Ovary (tissue), 9 donors: ENCODE data around the gene MDP1. TPM values are rescaled to one million over a fixed set of nuclear protein-coding genes. Genes with fewer than 3 reads are reported as not detected.

ENCODE experiments used
- DNase-seq, 5 donors: peaks; one replicate each; pipeline ENCODE4 v3.0.0-alpha.2; 2019 to 2020
- H3K27ac ChIP-seq, 2 donors: fragments of 200-600 bp; one replicate each; pipeline versions ENCODE4 v1.5.1 to v1.8.0; 2019 to 2022
- H3K27me3 ChIP-seq: fragments of 200-600 bp; one replicate; pipeline ENCODE4 v1.8.0; 2022
- H3K36me3 ChIP-seq: fragments of 200-600 bp; sonication (generic); one replicate; pipeline ENCODE4 v1.5.1; 2019
- H3K4me1 ChIP-seq: one replicate; pipeline ENCODE4 v1.8.1; 2013; ENCODE audit warnings: mild to moderate bottlenecking, moderate library complexity; ENCODE audit not compliant: insufficient read depth
- H3K4me3 ChIP-seq: fragments of 200-600 bp; sonication (generic); one replicate; pipeline ENCODE4 v1.5.1; 2017
- H3K9me3 ChIP-seq, 2 donors: fragments of 200-600 bp in 1 of 2; sonication (generic) in 1 of 2; one replicate each; pipeline versions ENCODE4 v1.5.1 to v1.8.1; 2013 to 2019; ENCODE audit warnings: mild to moderate bottlenecking in 1 of 2, moderate library complexity in 1 of 2
- EP300 ChIP-seq: sonication (generic); formaldehyde crosslinking; IDR thresholded peaks from one replicate; pipeline ENCODE4 v1.6.1; 2017; ENCODE audit warnings: antibody characterized with exemption
- POLR2A ChIP-seq: fragments of 450-650 bp; IDR thresholded peaks from one replicate; pipeline ENCODE4 v1.6.1; 2017; ENCODE audit warnings: antibody characterized with exemption, mild to moderate bottlenecking, moderate library complexity
- WGBS, 3 donors: extraction: QIAGEN DNeasy Blood & Tissue Kit in 1 of 3; methylation state at CpG; one replicate each; pipeline versions ENCODE4 v1.1.5 to v1.1.7; 2013 to 2017; 5-methylcytosine and 5-hydroxymethylcytosine counted together
- intact Hi-C, 4 donors: fragments of 100-400 bp; cut with DNase I; formaldehyde crosslinking; loops; one replicate each; pipeline versions ENCODE4 v1.11.0 to v1.15.1; 2022 to 2023
- polyA plus RNA-seq, 2 donors: library from polyadenylated mRNA; stranded (reverse); fragments of 200-250 nt in 1 of 2; fragments of 350-450 nt in 1 of 2; fragmentation: Illumina TruSeq in 1 of 2; extraction: RNeasy Lipid Tissue Mini Kit (QIAGEN cat#74804) in 1 of 2; gene quantifications; one replicate each; pipeline ENCODE4 v1.2.3, GENCODE V29; 2013 to 2014
- total RNA-seq, 7 donors: library from RNA; depleted of rRNA in 2 of 7; stranded (reverse); fragments of >200 nt in 2 of 7; fragmentation: NEBNext Ultra II Directional in 3 of 7; extraction: Animal tissue kit (Norgen Biotek cat#: 25700) in 3 of 7; gene quantifications; one replicate each; pipeline versions ENCODE4 v1.1.0 to v1.2.4, GENCODE V29; 2016 to 2023
- TF ChIP-seq, protein P1 (sequence below), 3 donors: fragments of 450-650 bp in 2 of 3; fragments of 200-600 bp in 1 of 3; IDR thresholded peaks; one replicate each; pipeline versions ENCODE4 v1.5.1 to v1.8.0; 2016 to 2022; ENCODE audit warnings: antibody characterized with exemption in 3 of 3, mild to moderate bottlenecking in 1 of 3
- donor health status: DM: no; HTN: no; CAD: no; lungs with moderate emphysema.
- donor health status: DM: no; HTN: no; CAD: no.
- donor health status: Bipolar disorder and iron deficiency.
- donor health status: DM: yes; HTN: yes; CAD: no.
- donor health status: DM: no; HTN: no; CAD: no.
- donor health status: DM: yes; HTN: yes; CAD: no.

Gene MDP1
- total and polyA plus RNA-seq, 9 donors, result 15.5 to 32.6 (median 19.4) TPM

DNA sequence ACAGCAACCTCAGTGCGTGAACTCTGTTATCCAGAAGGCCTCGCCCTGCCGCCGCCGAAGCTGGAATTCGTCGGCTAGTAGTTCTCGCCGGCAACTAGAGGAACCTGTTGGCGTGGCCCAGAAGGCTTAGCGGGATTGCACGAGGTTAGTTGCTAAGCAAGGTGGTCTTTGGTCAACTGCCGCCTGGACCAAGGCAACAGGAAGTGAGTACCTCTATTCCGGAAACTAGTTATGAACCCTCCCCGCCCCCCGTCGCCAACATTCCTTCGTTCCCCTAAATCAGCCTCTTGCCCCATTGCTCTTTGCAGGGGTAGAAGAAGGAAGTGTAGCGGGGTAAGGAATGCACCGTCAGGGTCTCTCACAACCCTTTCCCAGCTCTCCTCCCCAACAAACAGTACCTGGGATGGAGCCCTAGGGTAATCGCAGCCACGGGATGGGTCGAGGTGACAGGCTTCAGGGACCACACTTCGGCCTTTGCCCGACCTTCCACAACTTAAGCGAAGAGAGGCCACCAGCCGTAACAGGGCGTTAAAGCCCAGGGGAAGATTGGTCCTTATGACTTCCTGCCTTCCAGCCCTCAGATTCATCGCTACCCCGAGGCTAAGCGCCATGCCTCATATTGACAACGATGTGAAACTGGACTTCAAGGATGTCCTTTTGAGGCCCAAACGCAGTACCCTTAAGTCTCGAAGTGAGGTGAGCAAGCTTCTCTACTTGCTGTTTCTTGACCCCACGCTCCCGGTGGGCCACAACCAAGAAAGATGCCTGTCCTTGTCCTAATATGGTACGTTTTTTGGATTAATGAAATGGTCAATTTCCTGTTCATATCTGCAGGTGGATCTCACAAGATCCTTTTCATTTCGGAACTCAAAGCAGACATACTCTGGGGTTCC lies 17.0 kb upstream of the MDP1 start, which contains the start of gene GMPR2:
Gene GMPR2 (plus strand): TSS at position 285 of the 893 bp plus-strand sequence. CDS start 325 bp downstream, at position 610.
- Histone ChIP-seq H3K27me3 (no peaks in the 10 kb centered on the region), H3K36me3 (no peaks in the 10 kb centered on the region), H3K4me1 (peaks cover 8% of the 10 kb centered on the region), H3K4me3 (peak within 1 kb of the TSS; percentile 84), H3K27ac (peak within 1 kb of the TSS; percentile 74 to 79), H3K9me3 (no peaks in the 10 kb centered on the region)
- WGBS, 3 donors, result 3 to 6% (median 3%) methylated on average over 38 of the region's 38 CpGs
- no peak for DNase-seq
- intact Hi-C loops, result loop anchor here in 1 of 4 donors (5.0 kb wide), 1 partner anchor 209 kb away; the partner anchor contains the start of gene SDR39U1
- TF ChIP-seq POLR2A (peak; percentile 38), EP300 (no peak)
- TF ChIP-seq, protein P1, sequence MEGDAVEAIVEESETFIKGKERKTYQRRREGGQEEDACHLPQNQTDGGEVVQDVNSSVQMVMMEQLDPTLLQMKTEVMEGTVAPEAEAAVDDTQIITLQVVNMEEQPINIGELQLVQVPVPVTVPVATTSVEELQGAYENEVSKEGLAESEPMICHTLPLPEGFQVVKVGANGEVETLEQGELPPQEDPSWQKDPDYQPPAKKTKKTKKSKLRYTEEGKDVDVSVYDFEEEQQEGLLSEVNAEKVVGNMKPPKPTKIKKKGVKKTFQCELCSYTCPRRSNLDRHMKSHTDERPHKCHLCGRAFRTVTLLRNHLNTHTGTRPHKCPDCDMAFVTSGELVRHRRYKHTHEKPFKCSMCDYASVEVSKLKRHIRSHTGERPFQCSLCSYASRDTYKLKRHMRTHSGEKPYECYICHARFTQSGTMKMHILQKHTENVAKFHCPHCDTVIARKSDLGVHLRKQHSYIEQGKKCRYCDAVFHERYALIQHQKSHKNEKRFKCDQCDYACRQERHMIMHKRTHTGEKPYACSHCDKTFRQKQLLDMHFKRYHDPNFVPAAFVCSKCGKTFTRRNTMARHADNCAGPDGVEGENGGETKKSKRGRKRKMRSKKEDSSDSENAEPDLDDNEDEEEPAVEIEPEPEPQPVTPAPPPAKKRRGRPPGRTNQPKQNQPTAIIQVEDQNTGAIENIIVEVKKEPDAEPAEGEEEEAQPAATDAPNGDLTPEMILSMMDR (IDR thresholded peaks at IDR 0.05), result no peak

DNA sequence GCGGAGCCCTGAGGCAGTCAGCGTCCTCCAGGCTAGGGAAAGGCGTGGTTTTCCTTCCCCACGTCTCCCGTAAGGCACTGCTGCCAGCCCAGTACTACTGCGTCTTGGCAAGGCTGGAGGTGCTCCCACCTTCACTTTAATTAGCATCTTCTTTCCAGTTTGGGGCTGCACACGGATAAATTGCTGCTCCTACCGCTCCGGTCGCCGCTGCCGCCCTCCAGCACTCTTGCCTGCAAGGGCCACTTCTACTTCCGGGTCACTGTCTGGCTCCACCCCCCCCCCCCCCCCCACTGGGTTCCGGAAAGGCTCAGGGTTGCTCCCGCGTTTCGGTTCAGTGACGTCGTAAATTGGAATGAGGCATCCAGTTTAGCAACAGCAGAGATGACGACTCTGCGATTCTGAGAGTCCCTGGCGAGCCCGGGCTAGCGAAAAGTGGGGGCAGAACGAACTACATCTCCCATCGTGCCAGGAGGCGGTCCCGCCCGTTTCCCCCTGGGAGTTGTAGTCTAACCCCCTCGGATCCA lies 16.3 kb upstream of the MDP1 start, which contains the start of gene NEDD8:
Gene NEDD8 (minus strand): TSS at position 247 of the 524 bp plus-strand sequence. CDS start 100 bp downstream, at position 147.
- DNase-seq, result peak; percentile 90 to 95 (median 92)
- no peaks in the 10 kb centered on the region for H3K36me3 ChIP-seq
- intact Hi-C loops, result loop anchor here in 1 of 4 donors (5.0 kb wide), 1 partner anchor 210 kb away; the partner anchor contains the start of gene SDR39U1
- H3K9me3 ChIP-seq, result no peaks in the 10 kb centered on the region
- WGBS, 3 donors, result 0 to 2% (median 0%) methylated on average over 30 of the region's 30 CpGs
- H3K4me3 ChIP-seq, result peak within 1 kb of the TSS; percentile 84
- TF ChIP-seq, protein P1 (IDR thresholded peaks at IDR 0.05), result no peak
- TF ChIP-seq EP300, result peak; percentile 21
- peak; percentile 45 for TF ChIP-seq POLR2A
- peaks cover 8% of the 10 kb centered on the region for H3K4me1 ChIP-seq
- H3K27ac ChIP-seq, result peak within 1 kb of the TSS; percentile 74 to 79
- no peaks in the 10 kb centered on the region for H3K27me3 ChIP-seq

DNA sequence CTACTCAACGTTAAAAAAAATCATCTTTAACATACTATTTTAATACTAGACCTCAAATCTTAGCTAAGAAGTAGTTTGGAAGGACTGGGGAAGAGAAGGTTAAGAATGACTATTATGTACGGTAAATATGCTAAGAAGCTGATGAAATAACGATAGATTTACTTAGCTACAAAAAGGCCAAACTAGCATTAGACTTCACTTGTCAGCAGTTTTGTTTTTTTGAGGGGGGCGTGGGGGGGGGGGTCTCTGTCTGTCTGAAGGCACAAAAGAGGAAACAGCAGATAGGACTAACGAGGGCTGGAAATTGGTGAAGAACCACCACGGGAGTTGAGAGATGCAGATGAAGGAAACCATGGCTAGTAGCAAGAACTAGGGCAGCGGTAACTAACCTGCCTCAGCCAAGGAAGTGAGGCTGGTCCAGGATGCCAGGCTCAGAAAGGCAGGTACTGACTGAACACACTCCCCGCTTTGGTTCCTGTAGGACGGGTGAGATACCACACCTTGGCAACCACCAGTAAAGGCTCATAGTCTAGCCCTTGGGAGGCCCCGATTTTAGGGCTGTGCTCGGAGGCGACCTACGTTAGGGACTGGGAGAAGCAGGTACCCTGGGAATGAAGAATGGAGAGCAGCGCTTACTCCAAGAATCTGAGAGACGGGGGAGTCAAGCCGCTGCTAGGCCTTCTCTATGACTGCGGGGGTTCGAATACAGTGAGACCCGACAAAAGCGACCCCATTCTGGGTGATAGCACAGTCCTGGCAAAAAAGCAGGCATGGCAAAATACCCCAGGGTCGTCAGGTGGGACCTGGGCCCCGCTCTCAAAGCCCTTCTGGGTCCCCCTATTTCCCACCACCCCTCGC lies 15.6 kb upstream of the MDP1 start:
- TF ChIP-seq, protein P1 (IDR thresholded peaks at IDR 0.05), result no peak
- TF ChIP-seq EP300 (no peak), POLR2A (no peak)
- intact Hi-C loops, result loop anchor here in 1 of 4 donors (5.0 kb wide), 1 partner anchor 211 kb away; the partner anchor contains the start of gene SDR39U1
- Histone ChIP-seq H3K36me3 (no peaks in the 10 kb centered on the region), H3K27ac (peak overlapping the region; percentile 74 to 79), H3K4me3 (peak overlapping the region; percentile 84), H3K27me3 (no peaks in the 10 kb centered on the region), H3K9me3 (no peaks in the 10 kb centered on the region), H3K4me1 (peaks cover 8% of the 10 kb centered on the region)
- 6 to 9% (median 7%) methylated on average over 20 to 23 of the region's 23 CpGs for WGBS, 3 donors
- DNase-seq, result no peak

DNA sequence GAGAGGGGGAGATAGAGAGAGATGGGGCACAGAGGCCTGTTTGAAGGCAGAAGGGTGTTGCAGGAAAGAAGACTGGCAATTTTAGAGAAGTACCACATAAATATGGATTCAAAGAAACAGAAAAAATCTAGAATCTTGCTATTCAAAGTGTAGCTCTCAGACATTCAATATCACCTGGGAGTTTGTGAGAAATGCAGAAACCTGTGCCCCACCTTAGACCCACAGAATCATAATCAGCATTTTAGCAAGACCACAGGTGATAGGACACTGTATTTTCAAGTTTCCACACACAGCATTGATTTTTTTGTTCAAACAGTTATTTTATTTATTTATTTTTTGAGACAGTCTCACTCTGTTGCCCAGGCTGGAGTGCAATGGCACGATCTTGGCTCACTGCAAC lies 13.0 kb upstream of the MDP1 start:
- TF ChIP-seq, protein P1 (IDR thresholded peaks at IDR 0.05), result no peak
- TF ChIP-seq POLR2A (no peak), EP300 (no peak)
- Histone ChIP-seq H3K4me1 (peaks cover 8% of the 10 kb centered on the region), H3K9me3 (no peaks in the 10 kb centered on the region), H3K36me3 (no peaks in the 10 kb centered on the region), H3K27me3 (no peaks in the 10 kb centered on the region), H3K27ac (no peak overlapping the region), H3K4me3 (no peak overlapping the region)
- WGBS, 3 donors, result 0 to 94% (median 34%) methylated on average over 1 of the region's 1 CpG
- DNase-seq, result no peak
- intact Hi-C loops, result no loop called here
